Right lobe of liver (tissue), 4 donors: ENCODE results near the gene A3GALT2.

Source experiments
- CTCF ChIP-seq, 4 donors: fragments of 200-600 bp in 3 of 4; fragments of 450-650 bp in 1 of 4; IDR thresholded peaks; one replicate each; pipeline versions ENCODE4 v1.5.1 to v1.8.0; 2016 to 2022; ENCODE audit warnings: antibody characterized with exemption in 4 of 4, mild to moderate bottlenecking in 2 of 4
- POLR2A ChIP-seq: fragments of 450-650 bp; IDR thresholded peaks from one replicate; pipeline ENCODE4 v1.6.1; 2017; ENCODE audit warnings: antibody characterized with exemption, mild to moderate bottlenecking
- donor health status: DM: no; HTN: no; CAD: no.
- donor health status: DM: no; HTN: no; CAD: no.
- donor health status: DM: no; HTN: yes; CAD: no.

- no peak for TF ChIP-seq CTCF (IDR thresholded peaks at IDR 0.05)
- TF ChIP-seq POLR2A: no peak
Observed at GRCh38 chr1:33317946-33318345, 3.0 kb downstream of the A3GALT2 start.
